ENCODE data around the gene OGFOD3.

OGFOD3 gene

DNA sequence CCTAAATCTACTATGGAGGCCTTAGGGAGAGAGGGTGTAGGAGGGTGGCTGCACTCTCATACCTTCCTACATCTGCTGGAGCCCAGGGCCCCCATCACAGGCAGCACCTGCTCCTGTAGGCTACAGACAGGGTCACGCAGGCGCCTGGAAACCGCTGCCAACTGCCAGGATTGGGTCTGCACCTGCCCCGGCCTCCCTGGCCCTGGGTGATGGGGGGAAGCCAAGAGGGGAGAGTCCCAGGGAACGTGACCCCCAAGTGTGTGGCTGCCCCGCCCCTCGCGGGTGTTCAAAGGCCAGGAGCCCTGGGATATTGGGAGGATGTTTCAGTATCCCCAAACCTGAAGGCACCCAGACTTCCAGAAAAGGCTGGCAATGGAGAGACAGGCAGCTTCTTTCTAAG is 64.9 kb downstream of the OGFOD3 start:
- no peaks in the 10 kb centered on the region for H3K36me3 ChIP-seq (ENCODE audit: low read length)
- no peak overlapping the region for H3K4me2 ChIP-seq (ENCODE audit: low read depth, low read length, poor library complexity, severe bottlenecking)
- H3K27ac ChIP-seq (ENCODE audit: low read depth, low read length), result no peak overlapping the region
- no peak overlapping the region for H3K9ac ChIP-seq (ENCODE audit: low read length)
- no peaks in the 10 kb centered on the region for H3K9me3 ChIP-seq (ENCODE audit: insufficient read depth, low read length)
- H4K20me1 ChIP-seq (ENCODE audit: low read depth, low read length), result no peaks in the 10 kb centered on the region
- H3K27me3 ChIP-seq (ENCODE audit: low read length), result no peaks in the 10 kb centered on the region
- no peak overlapping the region for H3K4me3 ChIP-seq (ENCODE audit: insufficient read depth, low read length, poor library complexity, severe bottlenecking)
- H3K9me2 ChIP-seq (replicated peaks; ENCODE audit: insufficient read depth, low read length), result no peaks in the 10 kb centered on the region
- TF ChIP-seq EZH2phosphoT487 (conservative IDR thresholded peaks at IDR 0.05; ENCODE audit: low read length), result no peak
- TF ChIP-seq, protein P1, sequence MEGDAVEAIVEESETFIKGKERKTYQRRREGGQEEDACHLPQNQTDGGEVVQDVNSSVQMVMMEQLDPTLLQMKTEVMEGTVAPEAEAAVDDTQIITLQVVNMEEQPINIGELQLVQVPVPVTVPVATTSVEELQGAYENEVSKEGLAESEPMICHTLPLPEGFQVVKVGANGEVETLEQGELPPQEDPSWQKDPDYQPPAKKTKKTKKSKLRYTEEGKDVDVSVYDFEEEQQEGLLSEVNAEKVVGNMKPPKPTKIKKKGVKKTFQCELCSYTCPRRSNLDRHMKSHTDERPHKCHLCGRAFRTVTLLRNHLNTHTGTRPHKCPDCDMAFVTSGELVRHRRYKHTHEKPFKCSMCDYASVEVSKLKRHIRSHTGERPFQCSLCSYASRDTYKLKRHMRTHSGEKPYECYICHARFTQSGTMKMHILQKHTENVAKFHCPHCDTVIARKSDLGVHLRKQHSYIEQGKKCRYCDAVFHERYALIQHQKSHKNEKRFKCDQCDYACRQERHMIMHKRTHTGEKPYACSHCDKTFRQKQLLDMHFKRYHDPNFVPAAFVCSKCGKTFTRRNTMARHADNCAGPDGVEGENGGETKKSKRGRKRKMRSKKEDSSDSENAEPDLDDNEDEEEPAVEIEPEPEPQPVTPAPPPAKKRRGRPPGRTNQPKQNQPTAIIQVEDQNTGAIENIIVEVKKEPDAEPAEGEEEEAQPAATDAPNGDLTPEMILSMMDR (IDR thresholded peaks at IDR 0.05; ENCODE audit: insufficient read depth, low read length, poor library complexity, severe bottlenecking), result no peak
- no peaks in the 10 kb centered on the region for H3K79me2 ChIP-seq (ENCODE audit: insufficient read depth, low read length)
- H2AFZ ChIP-seq (ENCODE audit: low read depth, low read length, severe bottlenecking), result no peak overlapping the region
- peaks cover 8% of the 10 kb centered on the region for H3F3A ChIP-seq (ENCODE audit: insufficient read depth)

DNA sequence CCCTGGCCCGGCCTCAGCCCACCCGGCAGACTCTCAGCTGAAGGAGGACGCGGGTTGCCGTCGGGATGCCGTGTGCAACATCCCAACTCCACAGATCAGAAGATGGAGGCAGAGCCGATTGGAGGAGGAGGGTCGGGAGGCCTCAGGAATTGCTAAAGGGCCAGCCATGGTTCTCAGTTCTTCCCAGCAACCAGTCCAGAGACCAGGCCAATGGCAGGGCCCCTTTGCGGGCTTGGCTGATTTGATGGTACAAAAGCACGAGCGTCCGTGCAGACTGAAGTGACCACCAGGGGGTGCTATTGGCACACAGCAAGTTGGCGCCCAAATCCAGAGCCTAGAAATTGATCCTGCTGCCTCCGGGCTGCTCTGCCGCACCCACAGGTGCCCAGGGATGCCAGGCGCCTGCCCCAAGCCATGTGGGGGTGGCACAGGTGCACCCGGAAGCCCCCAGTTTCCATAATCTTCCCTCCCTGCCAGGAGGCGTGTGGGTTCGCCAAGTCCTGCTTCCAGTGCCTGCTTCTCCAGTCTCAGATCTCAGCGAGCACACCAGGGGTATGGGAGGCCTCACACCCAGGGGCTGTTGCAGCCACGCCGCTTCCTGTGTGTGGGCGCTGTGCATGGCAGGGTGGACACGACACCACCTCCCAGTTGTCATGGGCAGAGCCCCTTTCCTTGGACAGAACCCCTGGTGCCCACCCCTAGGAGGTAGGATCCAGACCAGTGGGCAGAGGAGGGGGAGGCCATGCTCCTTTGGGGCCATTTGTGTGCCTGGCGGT is 66.5 kb downstream of the OGFOD3 start:
- Histone ChIP-seq H3K27ac (ENCODE audit: low read depth, low read length) (peak overlapping the region; percentile 69), H3F3A (ENCODE audit: insufficient read depth) (peaks cover 8% of the 10 kb centered on the region), H3K9me2 (replicated peaks; ENCODE audit: insufficient read depth, low read length) (no peaks in the 10 kb centered on the region), H2AFZ (ENCODE audit: low read depth, low read length, severe bottlenecking) (no peak overlapping the region), H3K79me2 (ENCODE audit: insufficient read depth, low read length) (no peaks in the 10 kb centered on the region), H4K20me1 (ENCODE audit: low read depth, low read length) (no peaks in the 10 kb centered on the region), H3K4me3 (ENCODE audit: insufficient read depth, low read length, poor library complexity, severe bottlenecking) (no peak overlapping the region), H3K4me2 (ENCODE audit: low read depth, low read length, poor library complexity, severe bottlenecking) (no peak overlapping the region), H3K36me3 (ENCODE audit: low read length) (no peaks in the 10 kb centered on the region), H3K27me3 (ENCODE audit: low read length) (no peaks in the 10 kb centered on the region), H3K9ac (ENCODE audit: low read length) (no peak overlapping the region), H3K9me3 (ENCODE audit: insufficient read depth, low read length) (no peaks in the 10 kb centered on the region)
- TF ChIP-seq EZH2phosphoT487 (conservative IDR thresholded peaks at IDR 0.05; ENCODE audit: low read length), result no peak
- TF ChIP-seq, protein P1 (IDR thresholded peaks at IDR 0.05; ENCODE audit: insufficient read depth, low read length, poor library complexity, severe bottlenecking), result peak; percentile 85

DNA sequence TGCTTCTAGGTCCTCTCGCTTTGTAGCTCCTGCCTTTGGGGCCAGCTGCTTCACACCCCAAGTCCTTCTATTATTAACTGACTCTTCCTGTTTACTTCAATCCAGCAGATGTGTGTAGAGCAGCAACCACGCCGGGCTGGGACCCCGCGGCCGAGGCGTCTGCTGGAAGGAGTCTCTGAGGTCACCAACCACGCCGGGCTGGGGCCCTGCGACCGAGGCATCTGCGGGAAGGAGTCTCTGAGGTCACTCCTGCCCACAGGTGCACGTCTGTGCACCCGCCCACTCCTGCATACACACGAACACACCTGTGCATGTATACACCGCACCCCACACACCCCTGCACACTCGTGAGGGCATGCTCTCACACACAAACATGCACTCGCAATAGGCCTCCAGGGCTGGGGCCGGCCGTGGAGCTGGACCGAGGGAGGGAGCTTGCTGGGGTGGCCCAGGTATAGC is 67.1 kb downstream of the OGFOD3 start:
- Histone ChIP-seq H4K20me1 (ENCODE audit: low read depth, low read length) (no peaks in the 10 kb centered on the region), H3K9ac (ENCODE audit: low read length) (no peak overlapping the region), H3K27ac (ENCODE audit: low read depth, low read length) (peak overlapping the region; percentile 69), H3F3A (ENCODE audit: insufficient read depth) (peaks cover 8% of the 10 kb centered on the region), H3K4me3 (ENCODE audit: insufficient read depth, low read length, poor library complexity, severe bottlenecking) (no peak overlapping the region), H2AFZ (ENCODE audit: low read depth, low read length, severe bottlenecking) (no peak overlapping the region), H3K36me3 (ENCODE audit: low read length) (no peaks in the 10 kb centered on the region), H3K27me3 (ENCODE audit: low read length) (no peaks in the 10 kb centered on the region), H3K9me2 (replicated peaks; ENCODE audit: insufficient read depth, low read length) (no peaks in the 10 kb centered on the region), H3K4me2 (ENCODE audit: low read depth, low read length, poor library complexity, severe bottlenecking) (no peak overlapping the region), H3K79me2 (ENCODE audit: insufficient read depth, low read length) (no peaks in the 10 kb centered on the region), H3K9me3 (ENCODE audit: insufficient read depth, low read length) (no peaks in the 10 kb centered on the region)
- TF ChIP-seq EZH2phosphoT487 (conservative IDR thresholded peaks at IDR 0.05; ENCODE audit: low read length), result no peak
- TF ChIP-seq, protein P1 (IDR thresholded peaks at IDR 0.05; ENCODE audit: insufficient read depth, low read length, poor library complexity, severe bottlenecking), result no peak

Data from SU-DHL-6 (cell line).